Measurements from ENCODE around the gene SRMS.

DNA sequence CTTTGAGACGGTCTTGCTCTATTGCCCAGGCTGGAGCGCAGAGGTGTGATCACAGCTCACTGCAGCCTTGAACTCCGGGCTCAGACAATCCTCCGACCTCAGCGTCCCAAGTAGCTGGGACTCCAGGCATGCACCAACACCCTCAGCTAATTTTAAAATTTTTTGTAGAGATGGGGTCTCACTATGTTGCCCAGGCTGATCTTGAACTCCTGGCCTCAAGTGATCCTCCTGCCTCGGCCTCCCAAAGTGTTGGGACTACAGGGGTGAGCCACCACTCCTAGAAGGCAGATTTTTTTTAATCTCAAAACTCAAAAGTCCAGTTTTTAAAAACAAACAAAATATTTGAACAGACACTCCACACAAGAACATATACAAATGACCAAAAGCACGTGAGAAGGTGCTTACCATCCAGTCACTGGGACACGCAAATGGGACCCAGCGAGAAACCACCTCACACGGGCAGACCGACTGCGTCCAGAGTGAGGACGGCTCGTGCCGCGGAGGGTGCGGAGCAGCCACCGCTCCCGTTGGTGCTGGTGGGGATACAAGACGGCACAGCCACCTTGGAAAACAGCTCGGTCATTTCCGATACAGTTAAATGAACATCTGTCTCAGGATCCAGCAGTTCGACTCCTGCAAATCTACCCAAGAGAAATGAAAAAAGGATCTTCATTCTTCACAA is 35.0 kb upstream of the SRMS start:
- no peak for TF ChIP-seq EZH2phosphoT487 (IDR thresholded peaks at IDR 0.05; ENCODE audit: low read depth)
- TF ChIP-seq, protein P1, sequence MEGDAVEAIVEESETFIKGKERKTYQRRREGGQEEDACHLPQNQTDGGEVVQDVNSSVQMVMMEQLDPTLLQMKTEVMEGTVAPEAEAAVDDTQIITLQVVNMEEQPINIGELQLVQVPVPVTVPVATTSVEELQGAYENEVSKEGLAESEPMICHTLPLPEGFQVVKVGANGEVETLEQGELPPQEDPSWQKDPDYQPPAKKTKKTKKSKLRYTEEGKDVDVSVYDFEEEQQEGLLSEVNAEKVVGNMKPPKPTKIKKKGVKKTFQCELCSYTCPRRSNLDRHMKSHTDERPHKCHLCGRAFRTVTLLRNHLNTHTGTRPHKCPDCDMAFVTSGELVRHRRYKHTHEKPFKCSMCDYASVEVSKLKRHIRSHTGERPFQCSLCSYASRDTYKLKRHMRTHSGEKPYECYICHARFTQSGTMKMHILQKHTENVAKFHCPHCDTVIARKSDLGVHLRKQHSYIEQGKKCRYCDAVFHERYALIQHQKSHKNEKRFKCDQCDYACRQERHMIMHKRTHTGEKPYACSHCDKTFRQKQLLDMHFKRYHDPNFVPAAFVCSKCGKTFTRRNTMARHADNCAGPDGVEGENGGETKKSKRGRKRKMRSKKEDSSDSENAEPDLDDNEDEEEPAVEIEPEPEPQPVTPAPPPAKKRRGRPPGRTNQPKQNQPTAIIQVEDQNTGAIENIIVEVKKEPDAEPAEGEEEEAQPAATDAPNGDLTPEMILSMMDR (IDR thresholded peaks at IDR 0.05; ENCODE audit: low read depth, low read length): no peak

Measured in OCI-LY3 (cell line).